Osteoblast (primary cell): ENCODE data around the gene PRCD. TPM values are rescaled to one million over a fixed set of nuclear protein-coding genes. Genes with fewer than 3 reads are reported as not detected.

Experiments used
- DNase-seq: peaks from one replicate; pipeline ENCODE4 v3.0.0; 2011; ENCODE audit warnings: low spot score, mixed read lengths; ENCODE audit not compliant: insufficient read length; ENCODE audit errors: missing footprints
- H2AFZ ChIP-seq: 2 replicates; pipeline ENCODE4 v1.6.0; 2011; ENCODE audit warnings: mild to moderate bottlenecking, low read length
- H3K27ac ChIP-seq: 2 replicates; pipeline ENCODE4 v1.5.1; 2011; ENCODE audit warnings: mild to moderate bottlenecking, low read depth, low read length, moderate library complexity
- H3K27me3 ChIP-seq: 2 replicates; pipeline ENCODE4 v1.6.0; 2012; ENCODE audit warnings: mild to moderate bottlenecking, control low read depth, inconsistent platforms, low read length, moderate library complexity; ENCODE audit not compliant: insufficient read depth
- H3K36me3 ChIP-seq: 2 replicates; pipeline ENCODE4 v1.5.1; 2011; ENCODE audit warnings: mild to moderate bottlenecking, low read length, control low read depth, moderate library complexity; ENCODE audit not compliant: insufficient read depth
- H3K4me1 ChIP-seq: 2 replicates; pipeline ENCODE4 v1.5.1; 2011; ENCODE audit warnings: mild to moderate bottlenecking, low read length, control low read depth, moderate library complexity; ENCODE audit not compliant: insufficient read depth
- H3K4me2 ChIP-seq: 2 replicates; pipeline ENCODE4 v1.6.0; 2011; ENCODE audit warnings: mild to moderate bottlenecking, low read length; ENCODE audit not compliant: insufficient read depth
- H3K4me3 ChIP-seq: fragments of 200-600 bp; sonication (generic); 3 replicates; pipeline ENCODE4 v1.5.1; 2012; ENCODE audit warnings: mild to moderate bottlenecking, low read length, inconsistent platforms; ENCODE audit not compliant: insufficient read depth
- H3K79me2 ChIP-seq: 2 replicates; pipeline ENCODE4 v1.6.0; 2012; ENCODE audit warnings: mild to moderate bottlenecking, low read length, control low read depth, inconsistent platforms; ENCODE audit not compliant: insufficient read depth
- H3K9me3 ChIP-seq: 2 replicates; pipeline ENCODE4 v1.5.1; 2011; ENCODE audit warnings: low read depth, low read length, control low read depth
- H4K20me1 ChIP-seq: 2 replicates; pipeline ENCODE4 v1.6.0; 2012; ENCODE audit warnings: mild to moderate bottlenecking, low read length, control low read depth; ENCODE audit not compliant: insufficient read depth
- CTCF ChIP-seq: IDR thresholded peaks from 2 replicates; pipeline ENCODE4 v1.5.1; 2011; ENCODE audit warnings: mild to moderate bottlenecking, low read depth, low read length, moderate library complexity; ENCODE audit errors: extremely low read depth
- total RNA-seq: library from RNA; depleted of rRNA; stranded (reverse); fragments of >200 nt; gene quantifications from 2 replicates; pipeline ENCODE4 v1.2.3, GENCODE V29; 2012

The PRCD gene
- total RNA-seq, 1 donor = 4.0 TPM

GRCh38 chr17:76548378-76549214 is 8.8 kb downstream of the PRCD start:
- Histone ChIP-seq H3K4me2 (no peak overlapping the region), H3K27ac (no peak overlapping the region), H3K79me2 (no peaks in the 10 kb centered on the region), H3K4me3 (no peak overlapping the region), H3K4me1 (peaks cover 28% of the 10 kb centered on the region), H3K36me3 (no peaks in the 10 kb centered on the region), H2AFZ (no peak overlapping the region), H3K9me3 (no peaks in the 10 kb centered on the region), H3K27me3 (no peaks in the 10 kb centered on the region), H4K20me1 (no peaks in the 10 kb centered on the region)
- DNase-seq = peak; percentile 14
- no peak for TF ChIP-seq CTCF

GRCh38 chr17:76549215-76549518 is 9.3 kb downstream of the PRCD start:
- Histone ChIP-seq H2AFZ (no peak overlapping the region), H4K20me1 (no peaks in the 10 kb centered on the region), H3K27ac (no peak overlapping the region), H3K4me1 (peaks cover 28% of the 10 kb centered on the region), H3K9me3 (no peaks in the 10 kb centered on the region), H3K79me2 (no peaks in the 10 kb centered on the region), H3K27me3 (no peaks in the 10 kb centered on the region), H3K36me3 (no peaks in the 10 kb centered on the region), H3K4me3 (no peak overlapping the region), H3K4me2 (no peak overlapping the region)
- DNase-seq = no peak
- TF ChIP-seq CTCF = no peak

GRCh38 chr17:76549539-76549938 is 9.7 kb downstream of the PRCD start:
- TF ChIP-seq CTCF = no peak
- Histone ChIP-seq H3K4me3 (no peak overlapping the region), H3K9me3 (no peaks in the 10 kb centered on the region), H4K20me1 (no peaks in the 10 kb centered on the region), H2AFZ (no peak overlapping the region), H3K27me3 (no peaks in the 10 kb centered on the region), H3K4me1 (peaks cover 28% of the 10 kb centered on the region), H3K79me2 (no peaks in the 10 kb centered on the region), H3K4me2 (no peak overlapping the region), H3K36me3 (no peaks in the 10 kb centered on the region), H3K27ac (no peak overlapping the region)
- DNase-seq = no peak

- no peaks in the 10 kb centered on the region for H3K36me3 ChIP-seq
- H3K4me3 ChIP-seq = no peak overlapping the region
- H3K27ac ChIP-seq = peak overlapping the region; percentile 14
- H3K4me1 ChIP-seq = peaks cover 26% of the 10 kb centered on the region
- H4K20me1 ChIP-seq = no peaks in the 10 kb centered on the region
- no peak for TF ChIP-seq CTCF
- no peaks in the 10 kb centered on the region for H3K27me3 ChIP-seq
- H2AFZ ChIP-seq = no peak overlapping the region
- H3K4me2 ChIP-seq = peak overlapping the region; percentile 38
- DNase-seq = peak; percentile 44
- H3K9me3 ChIP-seq = no peaks in the 10 kb centered on the region
- no peaks in the 10 kb centered on the region for H3K79me2 ChIP-seq
These were observed 11.1 kb downstream of the PRCD start for GRCh38 chr17:76550712-76551615.
